ENCODE data around the gene HIRA. TPM values are rescaled to one million over a fixed set of nuclear protein-coding genes. Genes with fewer than 3 reads are reported as not detected.
A peak's percentile ranks its signal among the peaks of the same experiment; 100 is the strongest.

HIRA gene
- total and polyA plus RNA-seq, 9 of the 15 experiments (the other 6 are each of a cell fraction or from before 2014, with no cell fraction given), result 0.96 to 132 (median 58.4) TPM

DNA sequence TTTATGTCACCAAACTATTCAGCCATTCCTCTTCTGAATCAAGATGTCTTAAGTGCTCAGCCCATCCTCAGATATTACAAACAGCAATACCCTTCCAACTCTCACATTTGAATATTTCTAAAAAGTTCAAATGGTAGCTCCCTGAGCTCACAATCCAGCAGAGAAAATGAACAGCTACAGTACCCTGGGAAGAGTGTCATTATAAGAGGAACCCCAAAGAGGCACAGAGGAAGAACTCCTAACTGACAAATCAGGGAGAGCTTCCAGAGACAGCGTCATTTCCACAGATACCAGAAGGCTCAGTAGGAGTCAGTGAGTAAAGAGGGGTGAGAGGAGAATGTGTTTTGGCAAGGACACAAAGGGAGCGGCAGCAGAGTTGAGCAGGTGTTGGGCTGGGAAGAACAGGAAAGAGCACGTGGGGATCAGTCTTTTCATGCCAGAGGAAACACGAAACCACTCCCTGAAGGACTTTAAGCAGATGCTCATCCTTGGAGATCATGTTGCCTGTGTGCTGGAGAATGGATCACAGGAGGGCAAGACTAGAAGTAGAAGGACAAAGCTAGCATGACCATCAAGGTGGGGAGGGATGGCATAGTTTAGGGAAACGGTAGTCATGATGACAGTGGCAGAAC is 144.3 kb downstream of the HIRA start (continued):
- TF ChIP-seq, protein P1, sequence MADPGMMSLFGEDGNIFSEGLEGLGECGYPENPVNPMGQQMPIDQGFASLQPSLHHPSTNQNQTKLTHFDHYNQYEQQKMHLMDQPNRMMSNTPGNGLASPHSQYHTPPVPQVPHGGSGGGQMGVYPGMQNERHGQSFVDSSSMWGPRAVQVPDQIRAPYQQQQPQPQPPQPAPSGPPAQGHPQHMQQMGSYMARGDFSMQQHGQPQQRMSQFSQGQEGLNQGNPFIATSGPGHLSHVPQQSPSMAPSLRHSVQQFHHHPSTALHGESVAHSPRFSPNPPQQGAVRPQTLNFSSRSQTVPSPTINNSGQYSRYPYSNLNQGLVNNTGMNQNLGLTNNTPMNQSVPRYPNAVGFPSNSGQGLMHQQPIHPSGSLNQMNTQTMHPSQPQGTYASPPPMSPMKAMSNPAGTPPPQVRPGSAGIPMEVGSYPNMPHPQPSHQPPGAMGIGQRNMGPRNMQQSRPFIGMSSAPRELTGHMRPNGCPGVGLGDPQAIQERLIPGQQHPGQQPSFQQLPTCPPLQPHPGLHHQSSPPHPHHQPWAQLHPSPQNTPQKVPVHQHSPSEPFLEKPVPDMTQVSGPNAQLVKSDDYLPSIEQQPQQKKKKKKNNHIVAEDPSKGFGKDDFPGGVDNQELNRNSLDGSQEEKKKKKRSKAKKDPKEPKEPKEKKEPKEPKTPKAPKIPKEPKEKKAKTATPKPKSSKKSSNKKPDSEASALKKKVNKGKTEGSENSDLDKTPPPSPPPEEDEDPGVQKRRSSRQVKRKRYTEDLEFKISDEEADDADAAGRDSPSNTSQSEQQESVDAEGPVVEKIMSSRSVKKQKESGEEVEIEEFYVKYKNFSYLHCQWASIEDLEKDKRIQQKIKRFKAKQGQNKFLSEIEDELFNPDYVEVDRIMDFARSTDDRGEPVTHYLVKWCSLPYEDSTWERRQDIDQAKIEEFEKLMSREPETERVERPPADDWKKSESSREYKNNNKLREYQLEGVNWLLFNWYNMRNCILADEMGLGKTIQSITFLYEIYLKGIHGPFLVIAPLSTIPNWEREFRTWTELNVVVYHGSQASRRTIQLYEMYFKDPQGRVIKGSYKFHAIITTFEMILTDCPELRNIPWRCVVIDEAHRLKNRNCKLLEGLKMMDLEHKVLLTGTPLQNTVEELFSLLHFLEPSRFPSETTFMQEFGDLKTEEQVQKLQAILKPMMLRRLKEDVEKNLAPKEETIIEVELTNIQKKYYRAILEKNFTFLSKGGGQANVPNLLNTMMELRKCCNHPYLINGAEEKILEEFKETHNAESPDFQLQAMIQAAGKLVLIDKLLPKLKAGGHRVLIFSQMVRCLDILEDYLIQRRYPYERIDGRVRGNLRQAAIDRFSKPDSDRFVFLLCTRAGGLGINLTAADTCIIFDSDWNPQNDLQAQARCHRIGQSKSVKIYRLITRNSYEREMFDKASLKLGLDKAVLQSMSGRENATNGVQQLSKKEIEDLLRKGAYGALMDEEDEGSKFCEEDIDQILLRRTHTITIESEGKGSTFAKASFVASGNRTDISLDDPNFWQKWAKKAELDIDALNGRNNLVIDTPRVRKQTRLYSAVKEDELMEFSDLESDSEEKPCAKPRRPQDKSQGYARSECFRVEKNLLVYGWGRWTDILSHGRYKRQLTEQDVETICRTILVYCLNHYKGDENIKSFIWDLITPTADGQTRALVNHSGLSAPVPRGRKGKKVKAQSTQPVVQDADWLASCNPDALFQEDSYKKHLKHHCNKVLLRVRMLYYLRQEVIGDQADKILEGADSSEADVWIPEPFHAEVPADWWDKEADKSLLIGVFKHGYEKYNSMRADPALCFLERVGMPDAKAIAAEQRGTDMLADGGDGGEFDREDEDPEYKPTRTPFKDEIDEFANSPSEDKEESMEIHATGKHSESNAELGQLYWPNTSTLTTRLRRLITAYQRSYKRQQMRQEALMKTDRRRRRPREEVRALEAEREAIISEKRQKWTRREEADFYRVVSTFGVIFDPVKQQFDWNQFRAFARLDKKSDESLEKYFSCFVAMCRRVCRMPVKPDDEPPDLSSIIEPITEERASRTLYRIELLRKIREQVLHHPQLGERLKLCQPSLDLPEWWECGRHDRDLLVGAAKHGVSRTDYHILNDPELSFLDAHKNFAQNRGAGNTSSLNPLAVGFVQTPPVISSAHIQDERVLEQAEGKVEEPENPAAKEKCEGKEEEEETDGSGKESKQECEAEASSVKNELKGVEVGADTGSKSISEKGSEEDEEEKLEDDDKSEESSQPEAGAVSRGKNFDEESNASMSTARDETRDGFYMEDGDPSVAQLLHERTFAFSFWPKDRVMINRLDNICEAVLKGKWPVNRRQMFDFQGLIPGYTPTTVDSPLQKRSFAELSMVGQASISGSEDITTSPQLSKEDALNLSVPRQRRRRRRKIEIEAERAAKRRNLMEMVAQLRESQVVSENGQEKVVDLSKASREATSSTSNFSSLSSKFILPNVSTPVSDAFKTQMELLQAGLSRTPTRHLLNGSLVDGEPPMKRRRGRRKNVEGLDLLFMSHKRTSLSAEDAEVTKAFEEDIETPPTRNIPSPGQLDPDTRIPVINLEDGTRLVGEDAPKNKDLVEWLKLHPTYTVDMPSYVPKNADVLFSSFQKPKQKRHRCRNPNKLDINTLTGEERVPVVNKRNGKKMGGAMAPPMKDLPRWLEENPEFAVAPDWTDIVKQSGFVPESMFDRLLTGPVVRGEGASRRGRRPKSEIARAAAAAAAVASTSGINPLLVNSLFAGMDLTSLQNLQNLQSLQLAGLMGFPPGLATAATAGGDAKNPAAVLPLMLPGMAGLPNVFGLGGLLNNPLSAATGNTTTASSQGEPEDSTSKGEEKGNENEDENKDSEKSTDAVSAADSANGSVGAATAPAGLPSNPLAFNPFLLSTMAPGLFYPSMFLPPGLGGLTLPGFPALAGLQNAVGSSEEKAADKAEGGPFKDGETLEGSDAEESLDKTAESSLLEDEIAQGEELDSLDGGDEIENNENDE (IDR thresholded peaks at IDR 0.05; ENCODE audit: low read depth, low read length), result peak; percentile 42
